Left ventricle myocardium inferior (tissue), 1 donor: Measurements from ENCODE around the gene ARAF. TPM values are rescaled to one million over a fixed set of nuclear protein-coding genes. Genes with fewer than 3 reads are reported as not detected.

Experiments used
- DNase-seq: peaks from one replicate; pipeline ENCODE4 v3.0.0-alpha.2; 2020
- H3K27ac ChIP-seq: fragments of 200-600 bp; replicated peaks from 2 replicates; pipeline ENCODE4 v1.8.0; 2021
- H3K27me3 ChIP-seq: fragments of 200-600 bp; 2 replicates; pipeline ENCODE4 v1.8.0; 2021; ENCODE audit warnings: low read depth
- H3K36me3 ChIP-seq: fragments of 200-600 bp; 2 replicates; pipeline ENCODE4 v1.8.0; 2021
- H3K4me1 ChIP-seq: fragments of 200-600 bp; 2 replicates; pipeline ENCODE4 v1.8.0; 2021
- H3K4me3 ChIP-seq: fragments of 200-600 bp; 2 replicates; pipeline ENCODE4 v1.8.0; 2021; ENCODE audit warnings: mild to moderate bottlenecking, moderate library complexity
- H3K9me3 ChIP-seq: fragments of 200-600 bp; replicated peaks from 2 replicates; pipeline ENCODE4 v1.8.0; 2021
- intact Hi-C: fragments of 100-400 bp; cut with micrococcal nuclease; formaldehyde crosslinking; loops from one replicate; pipeline ENCODE4 v1.11.0; 2022
- total RNA-seq: library from RNA; stranded (reverse); fragmentation: NEBNext Ultra II Directional; extraction: Animal tissue kit (Norgen Biotek cat#: 25700); gene quantifications from one replicate; pipeline ENCODE4 v1.2.1, GENCODE V29; 2021
- TF ChIP-seq, protein P1 (sequence below): fragments of 200-600 bp; IDR thresholded peaks from 2 replicates; pipeline ENCODE4 v1.8.0; 2021; ENCODE audit warnings: antibody characterized with exemption, mild to moderate bottlenecking, borderline replicate concordance
- donor health status: DM: no; HTN: yes; CAD: no; lungs with severe emphysema.

The ARAF gene
- total RNA-seq, 1 donor from 2014 or later: 76.4 TPM

DNA sequence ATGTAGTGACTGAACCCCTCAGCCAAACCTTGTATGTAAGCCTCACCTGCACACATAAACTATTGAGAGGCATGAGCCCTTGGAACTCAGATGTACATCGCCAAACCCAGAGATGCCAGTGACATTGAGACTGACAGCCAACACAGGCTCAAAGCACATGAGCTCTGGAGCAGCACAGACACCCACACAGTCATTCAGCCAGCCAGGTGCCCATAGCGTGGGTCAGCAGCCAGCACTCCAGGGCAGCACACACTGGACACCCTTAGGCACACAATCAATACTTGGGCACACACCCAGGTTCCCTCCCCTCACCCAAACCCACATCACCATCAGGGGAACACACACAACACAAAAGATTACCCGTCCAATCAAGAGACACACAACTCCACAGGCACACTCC is 16.9 kb downstream of the ARAF start:
- Histone ChIP-seq H3K27ac (no peak overlapping the region), H3K4me1 (peaks cover 5% of the 10 kb centered on the region), H3K36me3 (no peaks in the 10 kb centered on the region), H3K4me3 (no peak overlapping the region), H3K9me3 (no peaks in the 10 kb centered on the region), H3K27me3 (no peaks in the 10 kb centered on the region)
- no peak for DNase-seq
- TF ChIP-seq, protein P1, sequence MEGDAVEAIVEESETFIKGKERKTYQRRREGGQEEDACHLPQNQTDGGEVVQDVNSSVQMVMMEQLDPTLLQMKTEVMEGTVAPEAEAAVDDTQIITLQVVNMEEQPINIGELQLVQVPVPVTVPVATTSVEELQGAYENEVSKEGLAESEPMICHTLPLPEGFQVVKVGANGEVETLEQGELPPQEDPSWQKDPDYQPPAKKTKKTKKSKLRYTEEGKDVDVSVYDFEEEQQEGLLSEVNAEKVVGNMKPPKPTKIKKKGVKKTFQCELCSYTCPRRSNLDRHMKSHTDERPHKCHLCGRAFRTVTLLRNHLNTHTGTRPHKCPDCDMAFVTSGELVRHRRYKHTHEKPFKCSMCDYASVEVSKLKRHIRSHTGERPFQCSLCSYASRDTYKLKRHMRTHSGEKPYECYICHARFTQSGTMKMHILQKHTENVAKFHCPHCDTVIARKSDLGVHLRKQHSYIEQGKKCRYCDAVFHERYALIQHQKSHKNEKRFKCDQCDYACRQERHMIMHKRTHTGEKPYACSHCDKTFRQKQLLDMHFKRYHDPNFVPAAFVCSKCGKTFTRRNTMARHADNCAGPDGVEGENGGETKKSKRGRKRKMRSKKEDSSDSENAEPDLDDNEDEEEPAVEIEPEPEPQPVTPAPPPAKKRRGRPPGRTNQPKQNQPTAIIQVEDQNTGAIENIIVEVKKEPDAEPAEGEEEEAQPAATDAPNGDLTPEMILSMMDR: no peak
- intact Hi-C loops: no loop called here

DNA sequence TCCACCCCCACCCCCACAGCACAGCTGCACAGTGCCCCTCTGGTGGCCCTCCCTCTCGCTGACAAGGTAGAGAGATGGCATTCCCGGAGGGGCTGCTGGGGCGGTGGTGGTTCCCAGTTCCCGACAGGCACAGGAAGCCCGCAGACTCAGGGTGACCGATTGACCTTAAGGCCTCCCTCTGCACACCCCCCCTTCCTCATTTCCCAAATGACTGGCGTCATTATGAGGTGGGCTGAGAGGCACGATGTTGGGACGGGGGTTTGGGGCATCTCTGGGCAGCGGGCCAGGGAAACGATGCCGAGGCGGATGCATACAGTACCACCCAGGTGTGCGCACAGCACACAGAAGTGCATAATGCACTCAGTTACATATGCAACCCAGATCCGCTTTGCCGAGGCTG is 17.7 kb downstream of the ARAF start:
- H3K27ac ChIP-seq: no peak overlapping the region

DNA sequence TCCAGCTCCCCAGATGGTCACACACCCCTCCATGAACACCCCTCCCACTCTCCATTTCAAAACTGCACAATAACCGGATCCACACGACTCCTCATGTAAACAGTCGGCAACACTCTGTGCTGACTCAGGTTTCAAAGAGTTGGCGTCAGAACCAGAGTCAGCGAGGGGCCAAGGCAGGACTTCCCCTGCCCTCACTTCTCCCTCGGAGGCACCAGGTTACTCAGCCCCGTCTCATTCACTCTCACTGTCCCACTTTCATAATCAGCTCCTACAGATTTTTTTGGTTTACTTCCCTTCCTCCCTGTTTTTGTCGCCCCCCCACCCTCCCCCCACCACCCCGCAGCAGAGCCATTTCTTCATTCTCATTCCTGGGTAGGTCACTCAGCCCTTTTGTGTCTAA is 18.5 kb downstream of the ARAF start:
- no peaks in the 10 kb centered on the region for H3K27me3 ChIP-seq
- TF ChIP-seq, protein P1: no peak
- H3K4me1 ChIP-seq: no peaks in the 10 kb centered on the region
- no peaks in the 10 kb centered on the region for H3K9me3 ChIP-seq
- no peak overlapping the region for H3K4me3 ChIP-seq
- intact Hi-C loops: no loop called here
- no peaks in the 10 kb centered on the region for H3K36me3 ChIP-seq
- H3K27ac ChIP-seq: no peak overlapping the region
- DNase-seq: no peak

More for the DNA sequence above, 17.7 kb downstream of the ARAF start:
- Histone ChIP-seq H3K4me3 (no peak overlapping the region), H3K27me3 (no peaks in the 10 kb centered on the region), H3K9me3 (no peaks in the 10 kb centered on the region), H3K36me3 (no peaks in the 10 kb centered on the region), H3K4me1 (peaks cover 3% of the 10 kb centered on the region)
- DNase-seq: no peak
- TF ChIP-seq, protein P1: no peak
- intact Hi-C loops: no loop called here

DNA sequence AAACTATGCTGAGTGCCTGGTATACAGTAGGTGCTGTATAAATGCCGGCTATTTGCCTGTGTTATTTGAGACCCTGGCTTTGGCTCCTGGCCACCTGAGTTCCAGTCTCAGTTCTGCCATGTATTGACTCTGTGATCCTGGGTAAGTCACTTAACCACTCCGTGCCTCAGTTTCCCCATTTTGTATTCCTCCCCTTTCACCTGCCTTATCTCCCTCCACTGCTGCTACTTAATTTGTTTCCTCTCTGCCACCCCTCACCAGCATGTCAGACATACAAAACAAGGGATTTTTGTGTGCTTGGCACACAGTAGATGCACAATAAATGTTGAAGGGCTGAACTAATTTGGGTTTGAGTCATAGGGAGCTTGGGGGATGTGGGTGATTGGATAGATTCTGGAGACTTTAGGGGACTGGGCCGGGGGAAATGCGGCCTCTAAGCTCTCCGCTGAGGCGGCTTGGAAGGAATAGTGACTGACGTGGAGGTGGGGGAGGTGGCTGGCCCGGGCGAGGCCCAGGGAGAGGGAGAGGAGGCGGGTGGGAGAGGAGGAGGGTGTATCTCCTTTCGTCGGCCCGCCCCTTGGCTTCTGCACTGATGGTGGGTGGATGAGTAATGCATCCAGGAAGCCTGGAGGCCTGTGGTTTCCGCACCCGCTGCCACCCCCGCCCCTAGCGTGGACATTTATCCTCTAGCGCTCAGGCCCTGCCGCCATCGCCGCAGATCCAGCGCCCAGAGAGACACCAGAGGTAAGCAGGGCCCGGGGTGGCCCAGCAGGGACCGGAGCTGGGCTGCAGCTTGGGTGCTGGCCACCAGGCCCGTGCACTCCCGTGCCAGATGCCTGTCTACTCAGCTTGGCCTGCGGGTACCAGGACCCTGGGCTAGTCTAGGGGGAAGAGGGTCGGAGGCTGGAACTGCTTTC is 21.0 kb downstream of the ARAF start, which contains the start of gene TIMP1:
Gene TIMP1, plus strand, starts transcription at position 706 of the 917 bp plus-strand sequence. CDS start 980 bp downstream, outside the sequence.
- TF ChIP-seq, protein P1: no peak
- peak; percentile 87 for DNase-seq
- H3K9me3 ChIP-seq: no peaks in the 10 kb centered on the region
- H3K27me3 ChIP-seq: no peaks in the 10 kb centered on the region
- H3K4me1 ChIP-seq: no peaks in the 10 kb centered on the region
- H3K27ac ChIP-seq: peak within 1 kb of the TSS; percentile 77
- H3K4me3 ChIP-seq: peak within 1 kb of the TSS; percentile 62
- H3K36me3 ChIP-seq: no peaks in the 10 kb centered on the region
- intact Hi-C loops: no loop called here

- Histone ChIP-seq H3K4me3 (peak overlapping the region; percentile 62), H3K36me3 (no peaks in the 10 kb centered on the region), H3K4me1 (no peaks in the 10 kb centered on the region), H3K27ac (peak overlapping the region; percentile 77), H3K9me3 (no peaks in the 10 kb centered on the region), H3K27me3 (no peaks in the 10 kb centered on the region)
- no peak for DNase-seq
- intact Hi-C loops: no loop called here
- TF ChIP-seq, protein P1: no peak
These were observed 22.3 kb downstream of the ARAF start for GRCh38 chrX:47583240-47583861.
